IMR-90 (cell line): Measurements from ENCODE around the gene SLC35A4. TPM values are rescaled to one million over a fixed set of nuclear protein-coding genes. Genes with fewer than 3 reads are reported as not detected.

ENCODE experiments used
- ATAC-seq: fragments of 200-7000 bp; cut with Tn5 transposase; 2 replicates; pipeline ENCODE4 v1.9.1; 2020; ENCODE audit warnings: low read depth, mild to moderate bottlenecking, moderate library complexity
- BruUV-seq: library from RNA; stranded (reverse); fragments of 400-500 nt; replicated peaks from 2 replicates; lab custom pipeline; 2021; lab: Mats Ljungman, UMichigan
- CTCF ChIA-PET: fragments of 300-600 bp; formaldehyde crosslinking; extraction: SDS; loops from one replicate; lab custom pipeline; 2021; ENCODE audit warnings: antibody characterized with exemption; lab: Yijun Ruan, JAX
- POLR2A ChIA-PET: fragments of 300-600 bp; sonication (Branson Sonifier 250); formaldehyde crosslinking; loops from one replicate; lab custom pipeline; 2022; ENCODE audit warnings: antibody characterized with exemption; ENCODE audit not compliant: unreplicated experiment; lab: Charles Lee
- DNase-seq: peaks from one replicate; pipeline ENCODE4 v3.0.0; 2013
- H2AFZ ChIP-seq: replicated peaks from 2 replicates; pipeline ENCODE3; 2013; ENCODE audit warnings: low read length, mild to moderate bottlenecking; ENCODE audit not compliant: poor library complexity
- H2AK5ac ChIP-seq: 2 replicates; pipeline ENCODE4 v1.6.1; 2013; ENCODE audit warnings: low read depth, low read length, inconsistent platforms
- H2AK9ac ChIP-seq: replicated peaks from 2 replicates; pipeline ENCODE3; 2013; ENCODE audit warnings: mild to moderate bottlenecking, low read depth, low read length, moderate library complexity; ENCODE audit not compliant: poor library complexity
- H2BK120ac ChIP-seq: 2 replicates; pipeline ENCODE4 v1.6.1; 2013; ENCODE audit warnings: low read depth, low read length, inconsistent platforms
- H2BK15ac ChIP-seq: 3 replicates; pipeline ENCODE4 v1.6.1; 2013; ENCODE audit warnings: low read depth, low read length, inconsistent platforms
- H2BK20ac ChIP-seq: 2 replicates; pipeline ENCODE4 v1.6.1; 2013; ENCODE audit warnings: low read depth, mild to moderate bottlenecking, inconsistent platforms, low read length, moderate library complexity
- H2BK5ac ChIP-seq: 2 replicates; pipeline ENCODE4 v1.6.1; 2013; ENCODE audit warnings: mild to moderate bottlenecking, low read depth, low read length, inconsistent platforms; ENCODE audit not compliant: poor library complexity, severe bottlenecking
- H3K14ac ChIP-seq: replicated peaks from 2 replicates; pipeline ENCODE4 v1.6.1; 2013; ENCODE audit warnings: low read depth, low read length, inconsistent platforms
- H3K18ac ChIP-seq: 2 replicates; pipeline ENCODE4 v1.6.1; 2013; ENCODE audit warnings: low read depth, low read length, control low read depth
- H3K23ac ChIP-seq: 2 replicates; pipeline ENCODE4 v1.6.1; 2013; ENCODE audit warnings: low read depth, low read length, inconsistent platforms
- H3K27ac ChIP-seq: 2 replicates; pipeline ENCODE4 v1.5.1; 2013; ENCODE audit warnings: mild to moderate bottlenecking, control low read depth, low read length; ENCODE audit not compliant: insufficient read depth
- H3K27me3 ChIP-seq: 2 replicates; pipeline ENCODE4 v1.6.1; 2013; ENCODE audit warnings: low read length; ENCODE audit not compliant: control insufficient read depth, insufficient read depth
- H3K36me3 ChIP-seq: 2 replicates; pipeline ENCODE4 v1.6.1; 2013; ENCODE audit warnings: low read length, mixed read lengths; ENCODE audit not compliant: control insufficient read depth, insufficient read depth
- H3K4ac ChIP-seq: 2 replicates; pipeline ENCODE4 v1.6.1; 2013; ENCODE audit warnings: low read depth, low read length, inconsistent platforms
- H3K4me1 ChIP-seq: 2 replicates; pipeline ENCODE4 v1.6.1; 2013; ENCODE audit warnings: low read length, mixed read lengths; ENCODE audit not compliant: control insufficient read depth, insufficient read depth
- H3K4me2 ChIP-seq: 2 replicates; pipeline ENCODE4 v1.6.1; 2013; ENCODE audit warnings: low read depth, mild to moderate bottlenecking, control low read depth, low read length, moderate library complexity
- H3K4me3 ChIP-seq: 2 replicates; pipeline ENCODE4 v1.5.1; 2013; ENCODE audit warnings: low read depth, mild to moderate bottlenecking, control low read depth, low read length, moderate library complexity; ENCODE audit not compliant: insufficient read depth
- H3K56ac ChIP-seq: 2 replicates; pipeline ENCODE4 v1.6.1; 2013; ENCODE audit warnings: low read length, inconsistent platforms; ENCODE audit not compliant: insufficient read depth; ENCODE audit errors: extremely low read depth
- H3K79me1 ChIP-seq, 2 experiments: 2 replicates each; pipeline ENCODE4 v1.6.1; 2013; ENCODE audit warnings: low read length in 2 of 2, inconsistent platforms in 1 of 2, low read depth in 1 of 2
- H3K9ac ChIP-seq: 2 replicates; pipeline ENCODE4 v1.6.1; 2013; ENCODE audit warnings: low read depth, low read length, control low read depth
- H3K9me1 ChIP-seq: 2 replicates; pipeline ENCODE4 v1.6.1; 2013; ENCODE audit warnings: low read length, inconsistent platforms; ENCODE audit not compliant: insufficient read depth
- H3K9me3 ChIP-seq: 2 replicates; pipeline ENCODE4 v1.6.1; 2013; ENCODE audit warnings: low read length; ENCODE audit not compliant: control insufficient read depth, insufficient read depth
- H4K20me1 ChIP-seq: 2 replicates; pipeline ENCODE4 v1.6.1; 2013; ENCODE audit warnings: low read length, inconsistent platforms; ENCODE audit not compliant: insufficient read depth
- H4K5ac ChIP-seq: 2 replicates; pipeline ENCODE4 v1.6.1; 2013; ENCODE audit warnings: mild to moderate bottlenecking, low read depth, low read length, control low read depth
- H4K8ac ChIP-seq, 2 experiments: 2 replicates each; pipeline ENCODE4 v1.6.1; 2013; ENCODE audit warnings: low read depth in 2 of 2, low read length in 2 of 2, control low read depth in 1 of 2, inconsistent platforms in 1 of 2
- H4K91ac ChIP-seq: 2 replicates; pipeline ENCODE4 v1.6.1; 2013; ENCODE audit warnings: low read depth, low read length, inconsistent platforms; ENCODE audit not compliant: insufficient read depth
- BHLHE40 ChIP-seq: fragments of 150-350 bp; IDR thresholded peaks from 2 replicates; pipeline ENCODE4 v1.6.1; 2016; ENCODE audit warnings: mild to moderate bottlenecking, low read depth, low read length
- CEBPB ChIP-seq: IDR thresholded peaks from 2 replicates; pipeline ENCODE4 v1.6.1; 2012; ENCODE audit warnings: low read depth, low read length, improper control_type of control experiment
- CHD1 ChIP-seq: IDR thresholded peaks from 2 replicates; pipeline ENCODE4 v1.6.1; 2012; ENCODE audit warnings: low read depth, low read length, improper control_type of control experiment
- FOS ChIP-seq: fragments of 150-350 bp; IDR thresholded peaks from 2 replicates; pipeline ENCODE4 v1.6.1; 2016; ENCODE audit warnings: low read depth, low read length
- MAFK ChIP-seq: IDR thresholded peaks from 2 replicates; pipeline ENCODE4 v1.6.1; 2012; ENCODE audit warnings: low read depth, low read length, improper control_type of control experiment
- MAZ ChIP-seq: IDR thresholded peaks from 2 replicates; pipeline ENCODE4 v1.6.1; 2012; ENCODE audit warnings: low read depth, mild to moderate bottlenecking, low read length, improper control_type of control experiment, moderate library complexity, borderline replicate concordance
- MXI1 ChIP-seq: IDR thresholded peaks from 2 replicates; pipeline ENCODE4 v1.6.1; 2012; ENCODE audit warnings: low read depth, mild to moderate bottlenecking, low read length, moderate library complexity, borderline replicate concordance
- NFE2L2 ChIP-seq: fragments of 150-350 bp; IDR thresholded peaks from 2 replicates; pipeline ENCODE4 v1.6.1; 2016; ENCODE audit warnings: low read depth, mild to moderate bottlenecking, low read length
- POLR2A ChIP-seq: IDR thresholded peaks from 2 replicates; pipeline ENCODE4 v1.6.1; 2012; ENCODE audit warnings: mild to moderate bottlenecking, low read depth, low read length
- RAD21 ChIP-seq: IDR thresholded peaks from 2 replicates; pipeline ENCODE4 v1.6.1; 2012; ENCODE audit warnings: low read length, improper control_type of control experiment
- RCOR1 ChIP-seq: IDR thresholded peaks from 2 replicates; pipeline ENCODE4 v1.6.1; 2012; ENCODE audit warnings: mild to moderate bottlenecking, low read length, improper control_type of control experiment; ENCODE audit not compliant: insufficient replicate concordance
- RFX5 ChIP-seq: IDR thresholded peaks from 2 replicates; pipeline ENCODE4 v1.8.0; 2012; ENCODE audit warnings: low read depth, mild to moderate bottlenecking, low read length, moderate library complexity
- SMC3 ChIP-seq: fragments of 150-350 bp; IDR thresholded peaks from 2 replicates; pipeline ENCODE4 v1.6.1; 2016; ENCODE audit warnings: low read depth, mild to moderate bottlenecking, antibody characterized with exemption, low read length, moderate library complexity
- WGBS, 2 experiments: methylation state at CpG; one replicate each; pipeline versions ENCODE4 v1.1.5 to v1.1.7; 2013; ENCODE audit warnings: missing lambda C conversion rate in 2 of 2; ENCODE audit not compliant: insufficient read length in 1 of 2; ENCODE audit errors: extremely low coverage in 2 of 2; 5-methylcytosine and 5-hydroxymethylcytosine counted together
- dilution Hi-C: fragments of 300-500 bp; cut with HindIII; formaldehyde crosslinking; loops from one replicate; pipeline ENCODE4 v1.14.3; 2018; ENCODE audit warnings: low sequenced_read_pairs; ENCODE audit not compliant: unreplicated experiment
- in situ Hi-C: fragments of 300-500 bp; cut with MboI; formaldehyde crosslinking; loops from 3 replicates; pipeline ENCODE4 v1.14.3; 2019; ENCODE audit warnings: low sequenced_read_pairs, inconsistent platforms, mixed read lengths
- intact Hi-C: fragments of 100-400 bp; cut with micrococcal nuclease; formaldehyde crosslinking; loops from 2 replicates; pipeline ENCODE4 v1.10.0; 2022
- polyA plus RNA-seq, 3 experiments: library from polyadenylated mRNA; depleted of rRNA; stranded (reverse); fragments of >200 nt; gene quantifications; 2 replicates each; pipeline ENCODE4 v1.2.3, GENCODE V29; 2012; ENCODE audit warnings: low replicate concordance in 1 of 3
- total RNA-seq: library from RNA; depleted of rRNA; stranded (reverse); fragments of >200 nt; gene quantifications from 2 replicates; pipeline ENCODE4 v1.2.3, GENCODE V29; 2012
- TF ChIP-seq, protein P1 (sequence below): fragments of 150-350 bp; IDR thresholded peaks from 2 replicates; pipeline ENCODE4 v1.6.1; 2017; ENCODE audit warnings: mild to moderate bottlenecking, antibody characterized with exemption, low read length, low read depth
- TF ChIP-seq, protein P2 (sequence below): fragments of 150-350 bp; IDR thresholded peaks from 2 replicates; pipeline ENCODE4 v1.6.1; 2016; ENCODE audit warnings: low read depth, mild to moderate bottlenecking, low read length, moderate library complexity, borderline replicate concordance
- TF ChIP-seq, protein P3 (sequence below): conservative IDR thresholded peaks from 2 replicates; pipeline ENCODE4 v1.5.1; 2012; ENCODE audit warnings: mild to moderate bottlenecking, low read depth, low read length, improper control_type of control experiment

Gene SLC35A4
- total and polyA plus RNA-seq, 2 of the 4 experiments (the other 2 are of a cell fraction), result 19.2 to 66.4 TPM

DNA sequence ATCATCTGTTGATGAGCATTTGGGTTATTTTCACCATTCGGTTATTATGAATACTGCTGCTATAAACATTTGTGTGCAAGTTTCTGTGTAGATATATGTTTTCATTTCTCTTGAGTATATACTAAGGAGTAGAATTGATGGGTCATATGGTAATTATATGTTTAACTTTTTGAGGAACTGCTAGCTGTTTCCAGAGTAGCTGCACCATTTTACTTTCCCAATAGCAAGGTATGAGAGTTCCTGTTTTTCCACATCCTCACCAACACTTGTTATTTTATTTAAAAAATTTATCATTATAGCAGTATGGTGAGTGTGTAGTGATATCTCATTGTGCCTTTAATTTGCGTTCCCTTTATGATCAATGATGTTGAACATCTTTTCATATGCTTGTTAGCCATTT is 39.1 kb downstream of the SLC35A4 start:
- H3K27me3 ChIP-seq, result peaks cover 2% of the 10 kb centered on the region; the same call in 1 of the 2 replicates
- no peaks in the 10 kb centered on the region for H3K79me1 ChIP-seq
- no peak for TF ChIP-seq POLR2A
- no peak for TF ChIP-seq CHD1
- TF ChIP-seq FOS, result no peak
- no peak for TF ChIP-seq MAFK
- TF ChIP-seq BHLHE40, result no peak
- TF ChIP-seq MXI1, result no peak
- TF ChIP-seq RCOR1, result no peak
- TF ChIP-seq CEBPB, result no peak
- TF ChIP-seq, protein P1, sequence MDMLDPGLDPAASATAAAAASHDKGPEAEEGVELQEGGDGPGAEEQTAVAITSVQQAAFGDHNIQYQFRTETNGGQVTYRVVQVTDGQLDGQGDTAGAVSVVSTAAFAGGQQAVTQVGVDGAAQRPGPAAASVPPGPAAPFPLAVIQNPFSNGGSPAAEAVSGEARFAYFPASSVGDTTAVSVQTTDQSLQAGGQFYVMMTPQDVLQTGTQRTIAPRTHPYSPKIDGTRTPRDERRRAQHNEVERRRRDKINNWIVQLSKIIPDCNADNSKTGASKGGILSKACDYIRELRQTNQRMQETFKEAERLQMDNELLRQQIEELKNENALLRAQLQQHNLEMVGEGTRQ, result no peak
- TF ChIP-seq, protein P2, sequence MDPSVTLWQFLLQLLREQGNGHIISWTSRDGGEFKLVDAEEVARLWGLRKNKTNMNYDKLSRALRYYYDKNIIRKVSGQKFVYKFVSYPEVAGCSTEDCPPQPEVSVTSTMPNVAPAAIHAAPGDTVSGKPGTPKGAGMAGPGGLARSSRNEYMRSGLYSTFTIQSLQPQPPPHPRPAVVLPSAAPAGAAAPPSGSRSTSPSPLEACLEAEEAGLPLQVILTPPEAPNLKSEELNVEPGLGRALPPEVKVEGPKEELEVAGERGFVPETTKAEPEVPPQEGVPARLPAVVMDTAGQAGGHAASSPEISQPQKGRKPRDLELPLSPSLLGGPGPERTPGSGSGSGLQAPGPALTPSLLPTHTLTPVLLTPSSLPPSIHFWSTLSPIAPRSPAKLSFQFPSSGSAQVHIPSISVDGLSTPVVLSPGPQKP, result no peak
- TF ChIP-seq, protein P3, sequence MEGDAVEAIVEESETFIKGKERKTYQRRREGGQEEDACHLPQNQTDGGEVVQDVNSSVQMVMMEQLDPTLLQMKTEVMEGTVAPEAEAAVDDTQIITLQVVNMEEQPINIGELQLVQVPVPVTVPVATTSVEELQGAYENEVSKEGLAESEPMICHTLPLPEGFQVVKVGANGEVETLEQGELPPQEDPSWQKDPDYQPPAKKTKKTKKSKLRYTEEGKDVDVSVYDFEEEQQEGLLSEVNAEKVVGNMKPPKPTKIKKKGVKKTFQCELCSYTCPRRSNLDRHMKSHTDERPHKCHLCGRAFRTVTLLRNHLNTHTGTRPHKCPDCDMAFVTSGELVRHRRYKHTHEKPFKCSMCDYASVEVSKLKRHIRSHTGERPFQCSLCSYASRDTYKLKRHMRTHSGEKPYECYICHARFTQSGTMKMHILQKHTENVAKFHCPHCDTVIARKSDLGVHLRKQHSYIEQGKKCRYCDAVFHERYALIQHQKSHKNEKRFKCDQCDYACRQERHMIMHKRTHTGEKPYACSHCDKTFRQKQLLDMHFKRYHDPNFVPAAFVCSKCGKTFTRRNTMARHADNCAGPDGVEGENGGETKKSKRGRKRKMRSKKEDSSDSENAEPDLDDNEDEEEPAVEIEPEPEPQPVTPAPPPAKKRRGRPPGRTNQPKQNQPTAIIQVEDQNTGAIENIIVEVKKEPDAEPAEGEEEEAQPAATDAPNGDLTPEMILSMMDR, result no peak
- no peak for TF ChIP-seq RAD21
- TF ChIP-seq NFE2L2, result no peak
- TF ChIP-seq RFX5, result no peak
- TF ChIP-seq MAZ, result no peak
- TF ChIP-seq SMC3, result no peak
- no peak overlapping the region for H3K56ac ChIP-seq
- no peak overlapping the region for H2BK20ac ChIP-seq
- intact Hi-C loops, result no loop called here
- no peaks in the 10 kb centered on the region for H3K36me3 ChIP-seq
- no CpG with 5 or more reads among the region's 2 CpGs for WGBS, 2 experiments
- no peaks in the 10 kb centered on the region for H4K20me1 ChIP-seq
- no peak overlapping the region for H3K4ac ChIP-seq
- H2AK5ac ChIP-seq, result no peak overlapping the region
- no peak overlapping the region for H4K5ac ChIP-seq
- H3K4me3 ChIP-seq, result no peak overlapping the region
- no peak overlapping the region for H3K18ac ChIP-seq
- H3K23ac ChIP-seq, result no peak overlapping the region
- H4K91ac ChIP-seq, result no peak overlapping the region
- dilution Hi-C loops, result no loop called here
- H2BK15ac ChIP-seq, result no peak overlapping the region
- no peak overlapping the region for H2AFZ ChIP-seq
- no peak for DNase-seq
- no peak overlapping the region for H2BK120ac ChIP-seq
- H4K8ac ChIP-seq, result no peak overlapping the region
- H2AK9ac ChIP-seq, result no peak overlapping the region
- no peak overlapping the region for H3K27ac ChIP-seq
- ChIA-PET POLR2A (interaction anchor here (0.6 kb wide), 1 partner anchor 47 kb away, joined by 10 read pairs; no protein-coding TSS in a partner anchor), CTCF (interaction anchor here (0.6 to 1.0 kb wide), 2 partner anchors 14 to 97 kb away, joined by 3 to 4 read pairs; partner anchors contain the start of gene ZMAT2)
- no peak for ATAC-seq
- H3K14ac ChIP-seq, result no peak overlapping the region
- no peak overlapping the region for H3K9ac ChIP-seq
- BruUV-seq, result no TSS peak
- H3K4me2 ChIP-seq, result no peak overlapping the region
- no peaks in the 10 kb centered on the region for H3K9me3 ChIP-seq
- in situ Hi-C loops, result no loop called here
- no peak overlapping the region for H2BK5ac ChIP-seq
- peaks cover 2% of the 10 kb centered on the region for H3K4me1 ChIP-seq
- H3K9me1 ChIP-seq, result no peaks in the 10 kb centered on the region
